ENCODE data around the gene KPRP. TPM values are rescaled to one million over a fixed set of nuclear protein-coding genes. Genes with fewer than 3 reads are reported as not detected.

Gene KPRP
- total and polyA plus RNA-seq, 9 donors, result not detected

- Histone ChIP-seq H3K4me1 (ENCODE audit: control insufficient read depth, insufficient read depth, low read length) (no peaks in the 10 kb centered on the region), H3K36me3 (ENCODE audit: control insufficient read depth, insufficient read depth, low read length) (no peaks in the 10 kb centered on the region), H3K27ac (ENCODE audit: low read length) (no peak overlapping the region), H3K4me3 (ENCODE audit: low read length) (no peak overlapping the region), H3K27me3 (ENCODE audit: control insufficient read depth, insufficient read depth, low read length) (no peaks in the 10 kb centered on the region), H3K9me3 (replicated peaks; ENCODE audit: control insufficient read depth, low read depth, low read length) (no peaks in the 10 kb centered on the region)
- WGBS (ENCODE audit: insufficient coverage), result 47% methylated on average over 6 of the region's 8 CpGs
- DNase-seq, result no peak
Measured at GRCh38 chr1:152768847-152769533, 11.2 kb downstream of the KPRP start.

DNA sequence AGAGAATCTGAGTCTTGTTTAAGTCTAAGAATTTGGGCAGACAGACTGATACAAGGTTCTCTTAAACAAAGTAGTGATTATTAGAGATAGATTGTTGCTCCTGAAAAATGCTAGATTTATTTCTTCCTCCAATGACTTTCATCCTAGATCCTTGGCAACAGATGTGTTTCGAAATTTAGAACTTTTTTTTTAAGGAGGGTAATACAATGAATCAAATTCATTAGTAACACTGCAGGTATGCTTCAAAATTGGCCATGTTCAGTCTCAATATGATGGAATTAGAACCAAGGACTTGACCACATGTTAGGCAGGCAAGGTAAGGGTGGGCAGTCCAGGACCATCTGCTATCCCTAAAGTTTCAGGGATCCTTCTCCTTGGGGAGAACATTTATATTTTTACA lies 12.6 kb downstream of the KPRP start:
- Histone ChIP-seq H3K27ac (ENCODE audit: low read length) (no peak overlapping the region), H3K36me3 (ENCODE audit: control insufficient read depth, insufficient read depth, low read length) (no peaks in the 10 kb centered on the region), H3K4me3 (ENCODE audit: low read length) (no peak overlapping the region), H3K27me3 (ENCODE audit: control insufficient read depth, insufficient read depth, low read length) (no peaks in the 10 kb centered on the region), H3K9me3 (replicated peaks; ENCODE audit: control insufficient read depth, low read depth, low read length) (peaks cover 5% of the 10 kb centered on the region), H3K4me1 (ENCODE audit: control insufficient read depth, insufficient read depth, low read length) (no peaks in the 10 kb centered on the region)
- WGBS (ENCODE audit: insufficient coverage), result no CpG with 5 or more reads among the region's 1 CpG
- no peak for DNase-seq

- no peaks in the 10 kb centered on the region for H3K27me3 ChIP-seq (ENCODE audit: control insufficient read depth, insufficient read depth, low read length)
- H3K4me3 ChIP-seq (ENCODE audit: low read length), result no peak within 1 kb of the TSS
- WGBS (ENCODE audit: insufficient coverage), result 83% methylated on average over 4 of the region's 6 CpGs
- no peak for DNase-seq
- H3K9me3 ChIP-seq (replicated peaks; ENCODE audit: control insufficient read depth, low read depth, low read length), result peaks cover 10% of the 10 kb centered on the region
- no peak within 1 kb of the TSS for H3K27ac ChIP-seq (ENCODE audit: low read length)
- H3K36me3 ChIP-seq (ENCODE audit: control insufficient read depth, insufficient read depth, low read length), result no peaks in the 10 kb centered on the region
- H3K4me1 ChIP-seq (ENCODE audit: control insufficient read depth, insufficient read depth, low read length), result no peaks in the 10 kb centered on the region
Measured at GRCh38 chr1:152774875-152775274, 17.1 kb downstream of the KPRP start, which contains the start of gene LCE1F. TSS of gene LCE1F (plus strand) at chr1:152775140. CDS start at chr1:152776372, 1,232 bp downstream.

- Histone ChIP-seq H3K4me1 (ENCODE audit: control insufficient read depth, insufficient read depth, low read length) (no peaks in the 10 kb centered on the region), H3K4me3 (ENCODE audit: low read length) (no peak overlapping the region), H3K27me3 (ENCODE audit: control insufficient read depth, insufficient read depth, low read length) (no peaks in the 10 kb centered on the region), H3K9me3 (replicated peaks; ENCODE audit: control insufficient read depth, low read depth, low read length) (peaks cover 10% of the 10 kb centered on the region), H3K36me3 (ENCODE audit: control insufficient read depth, insufficient read depth, low read length) (no peaks in the 10 kb centered on the region), H3K27ac (ENCODE audit: low read length) (no peak overlapping the region)
- WGBS (ENCODE audit: insufficient coverage), result 64% methylated on average over 11 of the region's 11 CpGs
- DNase-seq, result no peak
Measured at GRCh38 chr1:152776361-152776760, 18.5 kb downstream of the KPRP start.

- no peaks in the 10 kb centered on the region for H3K36me3 ChIP-seq (ENCODE audit: control insufficient read depth, insufficient read depth, low read length)
- H3K4me3 ChIP-seq (ENCODE audit: low read length), result no peak overlapping the region
- H3K27ac ChIP-seq (ENCODE audit: low read length), result no peak overlapping the region
- no peak for DNase-seq
- no peaks in the 10 kb centered on the region for H3K4me1 ChIP-seq (ENCODE audit: control insufficient read depth, insufficient read depth, low read length)
- no CpG with 5 or more reads among the region's 4 CpGs for WGBS (ENCODE audit: insufficient coverage)
- H3K27me3 ChIP-seq (ENCODE audit: control insufficient read depth, insufficient read depth, low read length), result no peaks in the 10 kb centered on the region
- peaks cover 10% of the 10 kb centered on the region for H3K9me3 ChIP-seq (replicated peaks; ENCODE audit: control insufficient read depth, low read depth, low read length)
Measured at GRCh38 chr1:152777510-152778137, 19.8 kb downstream of the KPRP start.

DNA sequence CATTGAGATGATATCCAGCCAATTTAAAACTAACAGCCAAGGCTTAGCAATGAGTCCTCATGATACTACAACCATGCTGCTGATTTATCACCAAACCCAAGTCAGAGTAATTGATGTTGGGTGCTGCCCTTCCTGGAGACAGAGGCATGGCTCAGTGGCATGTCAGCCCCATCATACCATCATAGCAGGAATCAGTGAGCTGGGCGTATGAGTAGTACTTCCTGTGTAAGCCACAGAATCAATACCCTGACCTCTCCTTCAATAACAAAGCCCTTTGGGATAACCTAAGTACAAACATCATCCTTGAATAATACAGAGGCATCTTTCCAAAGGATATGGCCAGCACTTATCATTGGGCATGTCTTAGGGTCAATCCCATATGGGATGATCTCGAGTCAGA lies 25.3 kb downstream of the KPRP start:
- Histone ChIP-seq H3K4me1 (ENCODE audit: control insufficient read depth, insufficient read depth, low read length) (no peaks in the 10 kb centered on the region), H3K27ac (ENCODE audit: low read length) (no peak overlapping the region), H3K4me3 (ENCODE audit: low read length) (no peak overlapping the region), H3K36me3 (ENCODE audit: control insufficient read depth, insufficient read depth, low read length) (no peaks in the 10 kb centered on the region), H3K27me3 (ENCODE audit: control insufficient read depth, insufficient read depth, low read length) (no peaks in the 10 kb centered on the region), H3K9me3 (replicated peaks; ENCODE audit: control insufficient read depth, low read depth, low read length) (no peaks in the 10 kb centered on the region)
- no peak for DNase-seq
- WGBS (ENCODE audit: insufficient coverage), result 100% methylated on average over 1 of the region's 2 CpGs

- WGBS (ENCODE audit: insufficient coverage), result no CpG with 5 or more reads among the region's 2 CpGs
- H3K36me3 ChIP-seq (ENCODE audit: control insufficient read depth, insufficient read depth, low read length), result no peaks in the 10 kb centered on the region
Measured at GRCh38 chr1:152786077-152786476, 28.3 kb downstream of the KPRP start, which contains the start of gene LCE1E. TSS of gene LCE1E (plus strand) at chr1:152786257. CDS start at chr1:152787300, 1,043 bp downstream.

GRCh38 chr1:152795686-152796085 lies 37.9 kb downstream of the KPRP start:
- no peak overlapping the region for H3K27ac ChIP-seq (ENCODE audit: low read length)
- H3K4me1 ChIP-seq (ENCODE audit: control insufficient read depth, insufficient read depth, low read length), result no peaks in the 10 kb centered on the region
- H3K4me3 ChIP-seq (ENCODE audit: low read length), result no peak overlapping the region
- WGBS (ENCODE audit: insufficient coverage), result 75% methylated on average over 2 of the region's 4 CpGs
- no peak for DNase-seq
- no peaks in the 10 kb centered on the region for H3K27me3 ChIP-seq (ENCODE audit: control insufficient read depth, insufficient read depth, low read length)
- H3K36me3 ChIP-seq (ENCODE audit: control insufficient read depth, insufficient read depth, low read length), result no peaks in the 10 kb centered on the region
- H3K9me3 ChIP-seq (replicated peaks; ENCODE audit: control insufficient read depth, low read depth, low read length), result no peaks in the 10 kb centered on the region

More at GRCh38 chr1:152786077-152786476, 28.3 kb downstream of the KPRP start, which contains the start of gene LCE1E:
- DNase-seq, result no peak
- Histone ChIP-seq H3K27ac (ENCODE audit: low read length) (no peak within 1 kb of the TSS), H3K9me3 (replicated peaks; ENCODE audit: control insufficient read depth, low read depth, low read length) (no peaks in the 10 kb centered on the region), H3K27me3 (ENCODE audit: control insufficient read depth, insufficient read depth, low read length) (no peaks in the 10 kb centered on the region), H3K4me3 (ENCODE audit: low read length) (no peak within 1 kb of the TSS), H3K4me1 (ENCODE audit: control insufficient read depth, insufficient read depth, low read length) (no peaks in the 10 kb centered on the region)

DNA sequence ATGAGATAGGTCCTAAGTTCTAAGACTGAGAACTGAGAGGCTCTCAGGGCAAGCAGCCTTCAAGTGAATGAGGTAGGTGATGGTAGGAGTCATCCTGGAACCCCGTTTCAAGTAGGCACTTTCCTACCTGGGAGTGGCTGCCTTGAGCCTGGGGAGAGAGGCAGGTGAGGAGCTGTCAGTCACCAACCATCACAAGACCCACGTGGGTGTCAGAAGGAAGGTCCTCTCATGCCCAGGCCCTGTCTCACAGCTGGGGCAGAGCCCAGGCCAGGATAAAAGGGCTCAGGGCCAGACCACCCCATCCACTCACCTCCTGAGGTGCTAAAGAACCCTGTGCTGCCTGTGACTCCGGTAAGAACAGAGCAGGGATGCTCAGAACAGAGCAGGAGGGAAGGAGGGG lies 38.6 kb downstream of the KPRP start, which contains the start of gene LCE1D:
TSS of gene LCE1D (plus strand) at position 301 of the 400 bp plus-strand sequence. CDS start 1,074 bp downstream, outside the sequence.
- WGBS (ENCODE audit: insufficient coverage), result 25% methylated on average over 1 of the region's 3 CpGs
- H3K4me3 ChIP-seq (ENCODE audit: low read length), result no peak within 1 kb of the TSS
- DNase-seq, result no peak
- no peaks in the 10 kb centered on the region for H3K36me3 ChIP-seq (ENCODE audit: control insufficient read depth, insufficient read depth, low read length)
- H3K27me3 ChIP-seq (ENCODE audit: control insufficient read depth, insufficient read depth, low read length), result no peaks in the 10 kb centered on the region
- H3K9me3 ChIP-seq (replicated peaks; ENCODE audit: control insufficient read depth, low read depth, low read length), result no peaks in the 10 kb centered on the region
- H3K27ac ChIP-seq (ENCODE audit: low read length), result no peak within 1 kb of the TSS
- H3K4me1 ChIP-seq (ENCODE audit: control insufficient read depth, insufficient read depth, low read length), result no peaks in the 10 kb centered on the region

DNA sequence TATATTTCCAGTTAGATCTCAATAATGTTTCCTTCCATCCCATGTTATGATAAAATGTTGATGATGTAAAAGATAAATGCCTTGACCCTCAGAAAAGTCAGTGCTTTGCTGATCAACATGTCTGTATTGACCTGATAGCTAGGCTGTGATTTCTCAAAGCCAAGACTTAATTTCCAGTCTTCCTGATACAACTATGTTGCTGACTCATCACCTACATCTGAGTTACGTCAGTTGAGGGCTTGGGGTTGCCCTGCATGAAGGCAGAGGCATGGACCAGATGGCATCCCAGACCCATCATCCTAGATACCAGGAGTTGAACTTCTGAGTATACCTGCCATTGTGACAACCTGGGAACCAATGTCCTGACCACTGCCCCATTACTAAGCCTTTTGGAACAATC lies 43.5 kb downstream of the KPRP start:
- 86% methylated on average over 1 of the region's 1 CpG for WGBS (ENCODE audit: insufficient coverage)
- no peak for DNase-seq
- Histone ChIP-seq H3K36me3 (ENCODE audit: control insufficient read depth, insufficient read depth, low read length) (no peaks in the 10 kb centered on the region), H3K27ac (ENCODE audit: low read length) (no peak overlapping the region), H3K4me1 (ENCODE audit: control insufficient read depth, insufficient read depth, low read length) (no peaks in the 10 kb centered on the region), H3K4me3 (ENCODE audit: low read length) (no peak overlapping the region), H3K9me3 (replicated peaks; ENCODE audit: control insufficient read depth, low read depth, low read length) (no peaks in the 10 kb centered on the region), H3K27me3 (ENCODE audit: control insufficient read depth, insufficient read depth, low read length) (no peaks in the 10 kb centered on the region)

All from muscle of leg (tissue), 11 donors.